DMS 273 (cell line): Measurements from ENCODE around the gene SLC25A39.
A peak's percentile ranks its signal among the peaks of the same experiment; 100 is the strongest.
"Not testable (repeated sequence)": the region's sequence is repeated elsewhere in the genome, so short reads cannot be mapped to it uniquely, and the experiment has no call there.

Experiments used
- DNase-seq: peaks from one replicate; lab custom pipeline; 2025; ENCODE audit not compliant: unreplicated experiment; lab: John Stamatoyannopoulos, UW

Gene SLC25A39, protein sequence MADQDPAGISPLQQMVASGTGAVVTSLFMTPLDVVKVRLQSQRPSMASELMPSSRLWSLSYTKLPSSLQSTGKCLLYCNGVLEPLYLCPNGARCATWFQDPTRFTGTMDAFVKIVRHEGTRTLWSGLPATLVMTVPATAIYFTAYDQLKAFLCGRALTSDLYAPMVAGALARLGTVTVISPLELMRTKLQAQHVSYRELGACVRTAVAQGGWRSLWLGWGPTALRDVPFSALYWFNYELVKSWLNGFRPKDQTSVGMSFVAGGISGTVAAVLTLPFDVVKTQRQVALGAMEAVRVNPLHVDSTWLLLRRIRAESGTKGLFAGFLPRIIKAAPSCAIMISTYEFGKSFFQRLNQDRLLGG

DNA sequence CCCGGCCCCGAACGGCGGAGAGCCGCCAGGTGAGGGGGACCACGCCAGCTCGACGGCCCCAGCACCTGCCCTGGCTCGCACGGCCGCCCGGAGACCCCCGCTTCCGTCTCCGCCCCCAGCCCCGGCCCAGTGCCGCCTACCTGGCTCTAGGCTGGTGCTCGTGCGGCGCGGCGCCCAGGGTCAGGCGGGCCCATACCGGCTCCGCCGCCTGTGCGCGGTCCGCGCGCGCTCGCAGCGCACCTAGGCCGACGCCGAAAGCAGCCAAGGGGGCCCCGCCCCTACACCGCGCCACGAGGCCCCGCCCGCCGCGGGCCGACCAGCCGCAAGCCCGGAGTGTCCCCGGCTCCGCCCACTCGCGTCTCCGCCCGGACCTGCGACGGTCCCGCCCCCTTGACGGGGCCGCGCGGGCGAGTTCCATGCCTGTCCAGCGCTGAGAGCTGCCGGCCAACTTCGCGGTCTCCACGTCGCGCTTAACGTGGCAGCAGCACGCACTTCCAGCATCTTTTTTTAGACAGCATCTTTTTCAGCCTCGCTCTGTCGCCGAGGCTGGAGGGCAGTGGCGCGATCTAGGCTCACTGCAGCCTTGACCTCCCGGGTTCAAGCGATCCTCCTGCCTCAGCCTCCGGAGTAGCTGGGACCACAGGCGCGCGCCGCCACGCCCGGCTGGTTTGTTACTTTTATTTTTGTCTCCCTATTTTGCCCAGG lies at the start of gene SLC25A39:
Gene SLC25A39, minus strand, starts transcription at position 253 of the 705 bp plus-strand sequence. CDS start 1,261 bp downstream, outside the sequence.
- peak; percentile 98 for DNase-seq

DNA sequence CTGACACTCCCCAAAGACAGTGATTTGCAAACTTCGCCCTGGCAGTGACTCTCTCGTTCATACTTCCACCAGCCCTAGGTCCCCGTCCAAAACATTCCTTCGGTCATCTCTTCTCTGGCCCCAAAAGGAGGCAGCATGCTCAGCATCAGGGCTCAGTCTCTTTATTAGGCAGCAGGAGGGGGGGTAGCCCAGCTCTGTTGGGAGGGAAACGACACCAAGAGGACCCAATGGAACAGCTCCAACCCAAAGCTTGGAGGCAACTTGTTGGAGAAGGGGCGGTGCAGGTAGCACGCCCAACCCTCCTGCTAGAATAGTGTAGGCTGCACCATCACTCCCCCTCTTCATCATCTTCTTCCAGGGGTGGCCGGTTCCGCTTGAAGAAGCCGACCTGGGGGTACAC lies 47.4 kb upstream of the SLC25A39 start:
- DNase-seq = no peak

DNA sequence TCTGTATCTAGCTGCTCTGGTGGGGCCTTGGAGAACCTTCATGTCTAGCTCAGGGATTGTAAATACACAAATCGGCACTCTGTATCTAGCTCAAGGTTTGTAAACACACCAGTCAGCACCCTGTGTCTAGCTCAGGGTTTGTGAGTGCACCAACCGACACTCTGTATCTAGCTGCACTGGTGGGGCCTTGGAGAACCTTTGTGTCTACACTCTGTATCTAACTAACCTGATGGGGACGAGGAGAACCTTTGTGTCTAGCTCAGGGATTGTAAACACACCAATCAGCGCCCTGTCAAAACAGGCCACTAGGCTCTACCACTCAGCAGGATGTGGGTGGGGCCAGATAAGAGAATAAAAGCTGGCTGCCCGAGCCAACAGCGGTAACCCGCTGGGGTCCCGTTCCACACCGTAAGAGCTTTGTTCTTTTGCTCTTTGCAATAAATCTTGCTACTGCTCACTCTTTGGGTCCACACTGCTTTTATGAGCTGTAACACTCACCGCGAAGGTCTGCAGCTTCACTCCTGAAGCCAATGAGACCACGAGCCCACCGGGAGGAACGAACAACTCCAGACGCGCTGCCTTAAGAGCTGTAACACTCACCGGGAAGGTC lies 44.9 kb upstream of the SLC25A39 start:
- not testable (repeated sequence) for DNase-seq

DNA sequence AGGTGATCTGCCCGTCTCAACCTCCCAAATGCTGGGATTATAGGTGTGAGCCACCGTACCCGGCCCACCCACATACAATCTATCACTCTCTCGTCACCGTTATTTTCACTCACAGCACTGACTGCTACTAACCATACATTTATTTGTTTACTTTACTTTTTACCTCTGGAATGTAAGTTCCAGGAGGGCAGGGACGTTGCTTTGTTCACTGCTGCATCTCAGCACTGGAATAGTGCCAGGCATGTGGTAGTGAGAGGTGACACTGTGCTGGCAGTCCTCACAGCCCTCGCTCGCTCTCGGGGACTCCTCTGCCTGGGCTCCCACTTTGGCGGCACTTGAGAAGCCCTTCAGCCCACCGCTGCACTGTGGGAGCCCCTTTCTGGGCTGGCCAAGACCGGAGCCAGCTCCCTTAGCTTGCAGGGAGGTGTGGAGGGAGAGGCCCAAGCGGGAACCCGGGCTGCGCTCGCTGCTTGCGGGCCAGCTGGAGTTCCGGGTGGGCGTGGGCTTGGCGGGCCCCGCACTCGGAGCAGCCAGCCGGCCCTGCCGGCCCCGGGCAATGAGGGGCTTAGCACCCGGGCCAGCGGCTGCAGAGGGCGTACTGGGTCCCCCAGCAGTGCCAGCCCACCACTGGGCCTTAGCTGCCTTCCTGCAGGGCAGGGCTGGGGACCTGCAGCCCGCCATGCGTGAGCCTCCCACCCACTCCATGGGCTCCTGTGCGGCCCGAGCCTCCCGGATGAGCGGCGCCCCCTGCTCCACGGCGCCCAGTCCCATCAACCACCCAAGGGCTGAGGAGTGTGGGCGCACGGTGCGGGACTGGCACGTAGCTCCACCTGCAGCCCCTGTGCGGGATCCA lies 44.0 kb upstream of the SLC25A39 start:
- DNase-seq = not testable (repeated sequence)

DNA sequence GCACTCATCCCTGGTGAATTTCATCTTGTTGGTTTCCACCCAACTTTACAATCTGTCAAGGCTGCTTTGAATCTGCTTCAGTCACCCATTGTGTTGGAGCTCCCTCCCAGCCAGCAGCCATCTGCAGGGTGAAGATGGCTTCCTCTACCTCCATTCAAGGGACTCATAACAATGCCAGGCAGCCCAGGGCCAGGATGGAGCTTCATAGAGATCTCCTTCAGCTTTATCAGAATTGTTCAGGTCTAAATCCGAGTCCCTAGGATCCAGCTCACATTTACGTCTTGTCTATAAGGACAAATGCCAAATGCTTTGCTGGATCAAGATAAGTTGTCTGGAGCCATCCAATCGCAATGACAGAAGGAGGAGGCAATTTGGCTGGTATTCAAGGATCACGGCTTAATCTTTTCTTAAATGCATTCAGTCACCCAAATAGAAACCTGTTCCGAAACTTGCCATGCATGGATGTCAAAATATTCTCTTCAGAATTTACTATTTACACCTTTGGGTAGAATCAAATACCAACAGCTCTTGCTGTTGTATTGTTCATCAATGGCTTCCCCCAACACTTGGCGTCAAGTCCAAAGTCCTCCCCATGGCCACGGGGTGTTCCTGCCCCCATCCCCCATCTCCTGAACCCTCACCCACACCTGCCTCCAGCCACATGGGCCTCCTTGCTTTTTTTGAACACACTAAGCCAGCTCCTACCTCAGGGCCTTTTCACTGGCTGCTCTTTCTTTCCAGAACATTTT lies 42.8 kb upstream of the SLC25A39 start:
- peak; percentile 62 for DNase-seq

DNA sequence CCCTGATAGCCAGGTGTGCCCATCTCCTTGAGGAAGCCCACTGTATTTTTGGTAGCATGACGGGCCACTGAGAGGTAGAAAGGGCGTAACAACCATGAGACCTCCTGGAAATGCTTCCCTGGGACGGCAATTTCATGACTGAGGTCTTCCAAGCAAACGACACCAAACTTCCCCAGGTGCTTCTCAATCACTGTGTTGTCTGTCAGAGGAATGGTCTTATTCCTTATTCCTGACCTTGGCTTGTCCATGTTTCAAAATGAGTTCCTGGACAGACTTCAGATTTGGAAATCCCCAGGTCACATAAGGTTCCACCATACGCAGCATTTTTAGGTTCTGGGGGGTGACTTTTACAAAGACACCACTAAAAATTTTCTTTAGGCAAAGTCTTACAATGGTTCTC lies 40.4 kb upstream of the SLC25A39 start:
- DNase-seq = not testable (repeated sequence)

DNA sequence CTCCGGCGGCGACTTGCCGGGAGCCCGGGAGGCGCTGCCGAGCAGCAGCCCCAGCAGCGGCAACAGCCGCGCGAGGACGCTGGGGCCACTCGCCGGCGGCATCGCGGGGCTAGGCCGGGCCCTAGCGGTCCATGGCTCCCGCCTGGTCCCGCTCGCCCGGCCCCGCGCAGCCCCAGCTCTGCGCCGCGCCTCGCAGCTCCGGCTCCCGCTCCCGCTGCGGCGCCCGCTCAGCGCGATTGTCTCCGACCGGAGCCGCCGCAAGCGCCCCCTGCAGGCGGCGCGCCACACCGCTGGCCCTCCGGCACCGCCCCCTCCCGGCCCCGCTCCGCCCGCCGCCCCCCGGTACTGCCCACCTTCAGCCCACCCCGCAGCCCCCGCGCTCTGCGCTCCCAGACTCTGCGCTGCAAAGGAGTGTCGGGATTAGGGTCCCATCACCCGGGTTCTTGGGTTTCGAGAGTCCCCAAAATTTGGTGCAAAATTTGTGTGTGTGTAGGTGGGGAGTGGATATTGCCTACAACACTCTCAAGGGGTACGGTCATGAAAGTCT lies 39.1 kb upstream of the SLC25A39 start, which contains the start of gene FAM171A2:
Gene FAM171A2, minus strand, starts transcription at position 241 of the 547 bp plus-strand sequence. Its CDS starts 139 bp downstream, at position 102.
- peak; percentile 90 for DNase-seq

DNA sequence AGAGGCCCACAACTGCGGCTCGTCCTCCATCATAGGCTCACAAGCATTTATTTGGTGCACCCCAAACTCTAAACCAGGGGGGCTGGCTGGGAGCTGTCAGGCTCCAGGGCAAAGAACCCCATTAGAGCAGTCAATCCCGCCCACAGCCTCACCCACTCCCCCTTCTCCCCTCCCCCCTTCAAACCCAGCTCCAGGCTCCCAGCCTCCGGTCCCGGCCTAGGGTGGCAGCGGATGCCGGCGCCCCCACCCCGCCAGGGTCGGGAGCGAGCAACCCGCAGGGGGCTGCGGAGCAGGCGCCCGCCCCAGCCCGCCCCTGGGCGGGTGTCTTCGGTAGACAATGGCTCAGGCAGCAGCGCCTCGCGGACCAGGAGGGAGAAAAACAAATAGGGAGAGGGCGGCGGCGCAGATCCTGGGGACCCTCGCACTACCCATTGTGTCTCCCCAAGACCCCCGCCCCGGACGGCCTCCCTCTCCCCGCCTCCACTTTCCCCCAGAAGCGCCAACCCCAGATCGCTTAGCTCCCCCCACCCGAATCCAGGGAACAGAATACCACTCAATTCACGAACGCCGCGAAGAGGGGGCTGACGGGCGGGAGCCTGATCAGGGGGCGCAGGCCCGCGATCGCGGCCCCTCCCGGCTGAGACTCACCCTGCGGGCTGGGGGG lies 38.5 kb upstream of the SLC25A39 start:
- DNase-seq = peak; percentile 71

DNA sequence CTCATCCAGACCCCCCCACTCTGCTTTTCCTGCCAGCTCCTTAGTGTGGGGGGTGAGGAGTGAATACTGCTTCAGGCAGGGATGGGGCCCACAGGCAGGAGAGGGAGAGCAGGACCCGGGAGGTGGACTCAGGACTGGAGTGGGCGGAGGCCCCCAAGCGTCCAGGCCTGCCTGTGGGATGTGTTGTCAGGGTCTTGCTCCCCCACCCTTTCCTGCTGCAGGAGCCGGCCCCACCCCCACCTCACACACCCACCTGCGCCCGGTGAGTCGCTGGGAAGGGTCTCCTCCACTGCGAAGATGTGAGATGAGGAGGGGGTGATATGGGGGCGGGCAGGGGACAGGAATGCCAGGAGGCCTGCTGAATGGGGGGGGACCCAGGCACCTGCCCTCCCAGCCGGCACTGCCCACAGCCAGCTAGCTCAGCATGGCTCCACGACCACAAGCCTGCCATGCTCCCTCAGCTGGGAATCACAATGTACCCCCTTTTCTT lies 37.9 kb upstream of the SLC25A39 start:
- no peak for DNase-seq

DNA sequence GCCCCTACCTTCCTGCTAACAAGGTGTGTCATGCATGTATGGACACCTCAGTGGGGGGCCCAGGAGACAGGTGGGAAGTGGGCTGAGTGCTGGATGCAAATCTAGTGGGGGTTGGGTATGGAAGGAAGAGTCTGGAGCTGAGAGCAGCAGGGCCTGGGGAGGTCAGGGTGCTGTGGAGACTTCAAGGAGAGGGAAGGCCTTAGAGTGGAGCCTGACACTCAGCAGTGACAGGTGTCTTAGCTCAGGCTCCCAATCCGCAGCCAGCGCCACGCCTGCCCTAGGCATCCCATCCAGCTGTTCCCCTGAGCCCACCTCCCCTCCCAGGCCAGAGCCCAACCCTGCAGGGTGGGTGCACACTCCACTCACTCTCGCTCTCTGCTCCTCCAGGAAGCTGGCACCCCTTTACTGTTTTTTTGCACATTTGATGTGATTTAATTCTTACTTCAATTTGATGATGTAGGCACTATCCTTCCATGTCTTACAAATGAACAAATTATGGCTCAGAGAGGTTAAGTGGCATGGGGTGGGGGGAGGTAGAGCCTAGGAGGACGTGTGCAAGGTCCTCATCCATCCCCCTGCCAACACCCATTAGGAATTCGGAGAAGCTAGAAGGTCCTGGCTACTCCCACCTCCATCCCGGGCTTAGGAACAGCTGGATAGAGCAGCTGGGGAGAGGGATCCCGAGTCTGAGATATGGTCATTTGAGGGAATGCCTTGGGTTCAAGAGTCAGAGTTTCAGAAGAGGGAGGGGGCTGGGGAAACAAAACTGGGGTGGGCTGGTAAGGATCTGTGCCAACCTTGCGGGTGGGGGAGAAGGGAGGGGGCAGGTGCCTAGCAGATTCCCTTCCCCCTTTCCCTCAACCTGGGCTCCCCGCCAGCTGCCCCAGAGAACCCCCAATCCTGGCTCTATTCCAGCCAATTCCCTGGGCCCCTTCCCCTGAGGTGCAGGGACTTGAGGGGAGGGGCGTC lies 37.0 kb upstream of the SLC25A39 start:
- peak; percentile 68 for DNase-seq

DNA sequence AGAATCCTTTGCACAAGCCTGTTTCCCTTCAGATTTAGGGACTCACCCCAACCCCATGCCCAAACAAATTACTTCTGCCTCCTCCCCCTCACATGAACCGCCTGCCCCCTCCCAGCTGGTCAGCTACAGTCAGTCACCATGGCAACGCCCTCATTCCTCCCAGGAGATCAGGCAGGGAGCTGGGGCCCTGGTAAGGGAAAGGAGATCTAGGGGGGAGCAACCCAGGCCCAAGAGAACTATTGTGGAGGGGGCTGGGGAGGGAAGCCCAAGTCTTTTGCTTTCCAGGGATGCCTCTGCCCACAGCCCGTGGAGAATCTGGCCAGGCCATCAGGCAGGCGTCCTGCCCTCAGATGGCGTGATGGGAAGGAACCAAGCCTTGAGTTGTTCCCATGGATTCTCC lies 36.2 kb upstream of the SLC25A39 start:
- peak; percentile 67 for DNase-seq

DNA sequence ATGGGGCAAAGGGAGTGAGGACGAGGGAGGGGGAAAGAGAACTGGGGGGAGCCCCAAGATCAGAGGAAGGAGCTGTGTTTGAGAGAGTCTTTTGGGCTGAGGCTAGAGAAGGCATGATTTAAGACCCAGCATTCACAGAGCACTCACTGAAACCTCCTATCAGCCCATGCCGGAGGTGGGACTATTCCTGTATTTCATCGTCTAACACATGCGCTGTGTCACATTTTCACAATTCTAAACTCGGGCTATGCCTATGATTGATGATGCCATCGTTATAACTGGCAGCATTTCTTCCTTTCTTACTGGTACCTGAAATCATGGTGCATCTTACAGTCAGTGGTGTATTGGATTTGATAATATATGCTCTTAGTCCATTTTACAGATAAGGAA lies 35.5 kb upstream of the SLC25A39 start:
- DNase-seq = no peak

DNA sequence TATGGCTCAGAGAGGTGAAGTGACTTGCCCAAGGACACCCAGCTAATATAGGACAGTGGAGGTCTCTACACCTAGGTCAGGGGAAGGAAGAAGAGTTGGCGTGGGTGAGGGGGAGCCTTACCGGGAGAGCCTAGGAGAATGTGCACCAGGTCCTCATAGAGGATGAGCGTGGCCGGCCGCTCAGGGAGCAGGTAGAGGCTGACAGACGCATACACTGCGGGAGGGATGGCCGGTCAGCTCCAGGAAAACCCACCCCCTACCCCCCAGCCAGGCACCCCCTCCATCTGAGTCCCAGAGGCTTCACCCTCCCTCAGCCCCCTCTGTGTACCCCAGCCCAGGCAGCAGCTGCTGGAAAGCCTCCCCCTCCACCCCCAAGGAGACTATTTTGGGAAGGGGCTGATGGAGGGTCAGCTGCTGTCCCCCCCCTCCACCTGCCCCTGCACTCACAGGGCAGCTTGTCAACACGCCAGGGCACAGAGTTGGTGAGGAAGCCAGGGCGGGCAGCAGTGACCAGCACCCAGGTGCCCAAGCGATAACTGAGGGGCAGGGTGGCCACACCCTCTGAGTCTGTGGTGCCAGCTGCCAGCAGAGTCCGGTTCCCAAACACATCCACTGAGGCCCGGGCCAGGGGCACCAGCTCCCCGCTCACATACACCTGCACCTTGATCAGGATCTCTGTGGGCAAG lies 35.0 kb upstream of the SLC25A39 start:
- no peak for DNase-seq

DNA sequence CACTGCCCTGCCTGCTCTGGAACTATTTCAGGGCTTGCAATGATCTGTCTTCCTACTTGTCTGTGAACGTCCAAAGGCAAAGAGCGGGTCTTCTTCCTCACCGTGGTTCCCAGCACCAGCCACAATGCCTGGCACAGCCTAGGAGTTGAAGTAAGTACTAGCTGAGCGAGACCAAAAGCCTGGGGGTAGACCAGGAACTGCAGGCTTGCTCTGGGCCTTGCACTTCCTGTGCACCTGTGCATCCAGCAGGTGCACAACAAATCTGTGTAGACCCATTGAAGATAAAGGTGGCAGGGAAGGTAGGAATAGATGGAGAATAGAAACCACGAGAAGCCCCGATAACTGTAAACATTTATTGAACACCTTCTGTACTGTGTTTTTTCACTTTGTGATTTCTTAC lies 34.4 kb upstream of the SLC25A39 start:
- no peak for DNase-seq

DNA sequence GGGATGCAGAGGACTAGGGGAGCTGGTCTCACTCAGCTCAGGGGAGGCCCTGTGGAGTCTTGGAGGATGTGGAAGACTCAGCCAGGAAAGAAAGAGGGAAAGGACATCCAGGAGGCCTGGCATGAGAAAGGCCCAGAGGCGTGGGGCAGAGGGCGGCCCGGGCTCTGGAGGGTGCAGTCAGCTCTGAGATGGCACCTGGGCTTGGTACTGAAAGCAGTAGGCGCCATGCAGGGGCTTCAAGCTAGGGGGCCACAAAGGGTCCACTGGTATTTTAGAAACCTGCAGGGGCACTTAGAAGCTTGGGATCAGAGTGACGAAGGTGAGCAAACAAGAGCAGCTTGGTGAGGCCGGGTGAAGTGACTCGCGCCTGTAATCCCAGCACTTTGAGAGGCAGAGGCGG lies 33.4 kb upstream of the SLC25A39 start:
- DNase-seq = no peak

DNA sequence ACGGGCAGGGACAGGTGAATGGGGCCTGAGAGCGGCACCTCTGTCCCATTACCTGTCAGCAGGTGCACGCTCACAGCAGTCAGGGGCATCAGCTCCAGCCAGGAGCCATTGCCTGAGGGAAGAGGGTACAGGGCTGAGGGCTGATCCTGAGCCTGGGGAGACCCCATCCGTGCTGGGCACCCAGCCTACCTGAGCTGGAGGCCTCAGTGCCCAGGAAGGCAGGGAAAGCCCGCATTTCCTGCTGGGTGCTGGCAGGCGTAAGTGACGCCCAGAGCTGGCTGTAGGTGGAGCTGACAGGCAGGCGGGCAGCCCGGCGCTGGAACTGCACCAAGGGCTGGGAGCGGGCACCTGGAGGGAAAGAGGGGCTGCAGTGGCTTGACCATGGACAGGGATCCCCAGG lies 31.6 kb upstream of the SLC25A39 start:
- DNase-seq = no peak

DNA sequence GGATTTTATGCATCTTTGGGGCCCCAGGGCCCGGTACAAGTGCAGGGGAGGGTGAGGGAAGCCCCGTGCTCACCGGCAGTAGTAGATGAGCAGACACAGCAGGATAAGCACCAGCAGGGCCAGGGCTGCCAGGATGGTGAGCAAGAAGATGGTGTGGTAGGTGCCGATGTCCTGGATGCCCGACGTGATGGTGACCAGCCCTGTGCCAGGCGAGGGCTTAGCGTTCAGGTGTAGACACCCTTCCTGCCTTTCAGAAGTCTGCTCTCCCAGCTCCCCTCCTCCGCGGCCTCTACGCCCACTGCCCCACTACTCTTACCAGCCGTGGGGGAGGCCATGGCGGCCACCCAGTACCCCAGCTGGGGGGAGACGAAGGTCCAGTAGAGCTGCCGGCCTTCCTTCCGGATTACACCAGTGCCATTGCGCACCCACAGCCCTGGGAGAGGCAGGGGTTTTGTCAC lies 31.0 kb upstream of the SLC25A39 start:
- no peak for DNase-seq
